ENCODE results near the gene CDK17.
A peak's percentile ranks its signal among the peaks of the same experiment; 100 is the strongest.

DNA sequence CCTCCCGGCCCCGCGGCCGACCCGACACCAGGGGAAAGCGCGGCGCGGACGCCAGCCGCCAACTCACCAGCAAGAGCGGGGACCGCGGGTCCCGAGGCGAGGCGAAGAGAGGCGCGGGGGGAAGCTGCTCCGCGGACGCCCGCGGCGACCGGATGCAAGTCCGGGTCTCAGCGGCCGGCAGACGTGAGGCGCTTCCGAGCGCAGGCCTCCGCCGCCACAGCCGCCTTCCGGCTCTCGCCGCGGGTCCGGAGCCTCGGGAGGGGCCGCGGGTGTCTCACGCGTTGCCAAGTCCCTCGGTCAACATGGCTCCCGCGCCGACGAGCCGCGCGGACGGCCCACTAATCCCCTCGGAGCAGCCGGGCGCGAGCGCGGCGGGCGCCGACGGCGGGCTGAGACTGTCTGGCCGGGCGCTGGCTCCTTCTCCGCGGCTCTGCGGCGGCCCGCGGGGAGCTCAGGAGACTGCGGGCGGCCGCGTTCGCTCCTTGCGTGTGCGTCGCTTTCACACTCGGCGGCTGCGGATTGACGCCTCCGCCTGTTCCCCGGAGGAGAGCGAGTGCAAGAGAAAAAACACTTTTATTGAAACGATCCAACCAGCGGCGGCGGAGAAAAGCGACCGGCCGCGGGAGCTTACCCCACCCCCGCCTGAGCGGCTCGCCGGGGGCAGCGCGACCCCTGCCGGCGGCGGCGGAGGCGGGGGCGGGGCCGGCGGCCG, at the start of gene CDK17:
- peak in 1 of 3 donors; percentile 70 for TF ChIP-seq POLR2A (IDR thresholded peaks at IDR 0.05)
- TF ChIP-seq, protein P1, sequence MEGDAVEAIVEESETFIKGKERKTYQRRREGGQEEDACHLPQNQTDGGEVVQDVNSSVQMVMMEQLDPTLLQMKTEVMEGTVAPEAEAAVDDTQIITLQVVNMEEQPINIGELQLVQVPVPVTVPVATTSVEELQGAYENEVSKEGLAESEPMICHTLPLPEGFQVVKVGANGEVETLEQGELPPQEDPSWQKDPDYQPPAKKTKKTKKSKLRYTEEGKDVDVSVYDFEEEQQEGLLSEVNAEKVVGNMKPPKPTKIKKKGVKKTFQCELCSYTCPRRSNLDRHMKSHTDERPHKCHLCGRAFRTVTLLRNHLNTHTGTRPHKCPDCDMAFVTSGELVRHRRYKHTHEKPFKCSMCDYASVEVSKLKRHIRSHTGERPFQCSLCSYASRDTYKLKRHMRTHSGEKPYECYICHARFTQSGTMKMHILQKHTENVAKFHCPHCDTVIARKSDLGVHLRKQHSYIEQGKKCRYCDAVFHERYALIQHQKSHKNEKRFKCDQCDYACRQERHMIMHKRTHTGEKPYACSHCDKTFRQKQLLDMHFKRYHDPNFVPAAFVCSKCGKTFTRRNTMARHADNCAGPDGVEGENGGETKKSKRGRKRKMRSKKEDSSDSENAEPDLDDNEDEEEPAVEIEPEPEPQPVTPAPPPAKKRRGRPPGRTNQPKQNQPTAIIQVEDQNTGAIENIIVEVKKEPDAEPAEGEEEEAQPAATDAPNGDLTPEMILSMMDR (IDR thresholded peaks at IDR 0.05 in 8 of 11, conservative IDR thresholded peaks at IDR 0.05 in 3 of 11): peak in 8 of 11 experiments; percentile 15 to 83 (median 56)
